ENCODE results near the gene YDJC. TPM values are rescaled to one million over a fixed set of nuclear protein-coding genes. Genes with fewer than 3 reads are reported as not detected.
A peak's percentile ranks its signal among the peaks of the same experiment; 100 is the strongest.

YDJC gene
- total and polyA plus RNA-seq, 2 donors (not counting 1 experiment from before 2014, with no cell fraction given): 48.8 to 82.8 TPM

GRCh38 chr22:21624120-21624879 lies 5.5 kb downstream of the YDJC start:
- peak overlapping the region in 1 of 2 donors; percentile 56 for H3K27ac ChIP-seq (ENCODE audit: low read length in 2 of 2)
- no peaks in the 10 kb centered on the region for H3K9me3 Mint-ChIP-seq (ENCODE audit: insufficient read depth)

More at GRCh38 chr22:21624120-21624879, 5.5 kb downstream of the YDJC start:
- no peak overlapping the region for H3K4me2 ChIP-seq (replicated peaks; ENCODE audit: low read depth, low read length, poor library complexity, severe bottlenecking)
- WGBS (ENCODE audit: insufficient coverage): 83% methylated on average over 8 of the region's 8 CpGs
- H3K4me1 Mint-ChIP-seq: peaks cover 36% of the 10 kb centered on the region
- intact Hi-C loops (cut with micrococcal nuclease): no loop called here
- H3K36me3 ChIP-seq (replicated peaks in 1 of 2; ENCODE audit: control extremely low read depth in 1 of 2, control insufficient read depth in 1 of 2, extremely low read depth in 1 of 2, insufficient read depth in 2 of 2, low read length in 1 of 2): peaks cover 0 to 55% of the 10 kb centered on the region in 2 experiments
- H2AFZ ChIP-seq (ENCODE audit: insufficient read depth, low read depth, low read length, poor library complexity, severe bottlenecking): no peak overlapping the region
- H3K27me3 ChIP-seq (replicated peaks in 1 of 4; ENCODE audit: control extremely low read depth in 1 of 4, control insufficient read depth in 3 of 4, insufficient read depth in 4 of 4, low read length in 3 of 4): no peaks in the 10 kb centered on the region
- peaks cover 64% of the 10 kb centered on the region for H3K79me2 ChIP-seq (ENCODE audit: control insufficient read depth, insufficient read depth, low read length)
- TF ChIP-seq EZH2 (IDR thresholded peaks at IDR 0.05; ENCODE audit: borderline replicate concordance, insufficient read depth, low read depth, low read length, poor library complexity, severe bottlenecking) (no peak), CTCF (IDR thresholded peaks at IDR 0.05) (peak; percentile 54)
- H3K9ac ChIP-seq (ENCODE audit: low read length): no peak overlapping the region
- ATAC-seq (ENCODE audit: low read depth) (no peak), DNase-seq (peak; percentile 38)
- H3K4me3 Mint-ChIP-seq: no peak overlapping the region
- ChIA-PET POLR2A (no interaction called here), CTCF (interaction anchor here (11.1 kb wide), 1 partner anchor 20 kb away, joined by 168 read pairs; the partner anchor contains the start of gene SDF2L1)
- peaks cover 23 to 26% of the 10 kb centered on the region in 2 donors for H3K4me1 ChIP-seq (ENCODE audit: control insufficient read depth in 2 of 2, insufficient read depth in 2 of 2, low read length in 2 of 2)
- H3K4me3 ChIP-seq (ENCODE audit: control extremely low read depth in 1 of 5, extremely low read depth in 1 of 5, insufficient read depth in 1 of 5, low read depth in 2 of 5, low read length in 4 of 5): no peak overlapping the region
- H3K27ac Mint-ChIP-seq: peak overlapping the region; percentile 10
- peaks cover 0 to 6% (median 0%) of the 10 kb centered on the region in 3 donors for H3K9me3 ChIP-seq (ENCODE audit: control extremely low read depth in 1 of 3, control insufficient read depth in 2 of 3, insufficient read depth in 1 of 3, low read length in 2 of 3)
- H4K20me1 ChIP-seq (ENCODE audit: control insufficient read depth, insufficient read depth, low read length, poor library complexity, severe bottlenecking): peaks cover 91% of the 10 kb centered on the region
- no peaks in the 10 kb centered on the region for H3K27me3 Mint-ChIP-seq
